NCI-H1417 treated with DMSO at 0.1 percent for 48 hours (cell line): ENCODE data around the gene EVX1.
A peak's percentile ranks its signal among the peaks of the same experiment; 100 is the strongest.

Source experiments
- DNase-seq: peaks from one replicate; lab custom pipeline; 2025; lab: John Stamatoyannopoulos, UW

Gene EVX1

GRCh38 chr7:27242555-27243339 is at the start of gene EVX1:
Gene EVX1, plus strand, starts transcription at chr7:27242802. Its CDS starts 229 bp downstream, at chr7:27243031.
- DNase-seq: no peak

- no peak for DNase-seq
Observed at GRCh38 chr7:27193335-27194001, 49.1 kb upstream of the EVX1 start.

- no peak for DNase-seq
Observed at GRCh38 chr7:27194002-27194352, 48.6 kb upstream of the EVX1 start.

- DNase-seq: no peak
Observed at GRCh38 chr7:27194686-27195379, 47.8 kb upstream of the EVX1 start.

DNA sequence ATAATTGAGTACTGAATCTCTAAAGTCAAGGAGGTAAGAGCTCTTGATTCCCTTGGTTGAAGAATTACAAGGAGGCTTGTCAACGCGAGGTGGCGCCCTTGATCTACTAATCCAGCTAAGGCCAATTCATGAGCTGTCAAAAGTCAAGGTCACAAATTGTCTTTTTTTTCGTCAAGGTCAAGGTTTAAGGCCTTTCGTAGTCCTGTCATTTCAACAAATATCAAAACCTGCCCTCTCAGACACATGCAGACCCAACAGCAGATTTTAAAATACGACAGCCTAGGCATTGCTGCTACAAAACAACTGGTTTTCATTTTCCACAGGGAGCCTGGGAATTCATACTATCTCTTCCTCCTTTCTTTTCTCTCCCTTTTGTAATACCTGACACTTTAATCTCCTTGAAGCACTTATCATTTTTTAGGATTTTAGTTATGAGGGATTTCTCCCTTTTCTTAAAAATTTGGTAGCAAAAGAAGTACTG is 46.3 kb upstream of the EVX1 start:
- peak; percentile 40 for DNase-seq

DNA sequence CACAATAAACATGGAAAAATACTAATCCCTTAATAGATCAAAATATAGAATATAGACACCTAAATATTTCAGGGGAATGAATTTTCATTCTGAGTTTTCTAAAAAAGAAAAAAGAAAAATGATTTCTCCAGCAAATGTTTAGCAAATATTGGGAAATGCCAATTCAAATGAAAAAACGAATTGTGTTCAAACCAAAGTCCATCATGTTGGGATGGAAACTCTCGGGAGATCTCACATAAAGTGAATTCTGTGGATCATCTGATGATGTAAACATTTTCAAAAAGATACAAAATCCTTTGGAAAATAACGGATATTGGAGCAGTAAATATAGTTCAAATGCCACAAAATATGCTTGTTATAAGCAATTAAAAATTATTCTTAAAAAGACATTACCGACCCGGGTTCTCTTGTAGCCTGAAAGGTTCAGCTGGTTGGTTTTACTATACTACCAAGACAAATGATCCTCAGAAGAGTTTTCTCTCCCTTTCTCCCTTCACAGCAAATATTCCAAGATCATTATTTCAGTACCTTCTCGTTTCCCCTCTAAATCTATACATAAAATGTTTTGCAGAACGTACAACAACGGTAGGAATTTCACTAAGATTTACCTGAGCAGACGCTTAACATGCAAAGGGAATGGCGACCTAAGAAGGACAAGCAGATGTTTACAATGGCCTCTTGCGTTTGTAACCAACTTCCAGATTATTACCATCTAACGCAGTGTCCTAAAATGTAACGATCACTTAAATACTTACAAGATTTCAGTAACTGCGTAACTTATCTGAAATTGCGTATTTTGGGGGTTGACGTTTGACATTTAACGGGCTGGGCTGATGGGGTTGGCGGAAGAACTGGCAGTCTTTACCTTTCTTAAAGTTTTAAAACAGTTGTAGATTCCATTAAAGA is 45.2 kb upstream of the EVX1 start:
- no peak for DNase-seq

GRCh38 chr7:27198138-27198841 is 44.3 kb upstream of the EVX1 start:
- DNase-seq: no peak

DNA sequence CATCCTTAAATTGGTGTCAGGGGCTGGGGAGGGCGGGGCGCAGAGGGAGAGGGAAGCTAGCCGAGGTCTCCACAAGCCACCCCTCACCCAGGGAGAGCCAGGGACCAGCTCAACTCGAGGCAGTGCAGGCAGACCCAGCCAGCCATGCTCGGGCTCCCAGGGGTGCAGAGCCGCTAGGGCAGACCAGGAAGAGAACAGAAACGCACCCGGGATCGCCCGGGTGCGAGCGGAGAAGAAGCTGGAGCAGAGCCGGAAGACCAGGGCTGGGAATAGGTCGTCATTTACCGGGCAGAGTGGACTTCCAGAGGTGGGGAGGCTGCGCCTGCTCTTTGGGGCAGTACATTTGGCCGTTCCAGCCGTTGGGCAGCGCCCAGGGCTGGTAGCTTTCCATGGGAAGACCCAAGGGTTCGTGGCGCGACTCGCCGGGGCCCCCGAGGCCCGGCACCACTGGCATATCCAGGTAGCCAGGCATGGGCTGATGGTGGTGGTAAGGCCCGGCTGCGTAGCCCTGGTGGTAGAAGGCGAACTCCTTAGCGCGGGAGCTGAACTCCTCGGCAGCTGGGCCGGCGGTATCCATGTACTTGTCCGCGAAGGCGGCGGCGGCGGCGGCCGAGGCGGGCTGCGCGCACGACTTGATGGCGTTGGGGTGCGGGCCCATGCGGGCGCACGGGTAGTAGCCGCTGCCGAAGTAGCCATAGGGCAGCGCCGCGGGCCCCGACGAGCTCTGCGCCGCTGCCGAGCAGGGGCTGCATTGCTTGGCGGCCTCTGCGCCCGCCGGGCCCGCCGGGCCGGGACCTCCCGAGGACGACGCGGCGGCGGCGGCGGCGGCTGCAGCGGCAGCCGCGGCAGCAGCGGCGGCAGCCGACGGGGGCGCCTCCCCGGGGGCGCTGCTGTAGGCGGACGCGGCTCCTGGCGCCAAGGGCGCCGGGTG is 43.5 kb upstream of the EVX1 start:
- no peak for DNase-seq

GRCh38 chr7:27199849-27200760 is 42.5 kb upstream of the EVX1 start, which contains the start of gene HOXA13:
Gene HOXA13, minus strand, starts transcription at chr7:27200091. Its CDS starts 14 bp downstream, at chr7:27200077.
- DNase-seq: peak; percentile 18

DNA sequence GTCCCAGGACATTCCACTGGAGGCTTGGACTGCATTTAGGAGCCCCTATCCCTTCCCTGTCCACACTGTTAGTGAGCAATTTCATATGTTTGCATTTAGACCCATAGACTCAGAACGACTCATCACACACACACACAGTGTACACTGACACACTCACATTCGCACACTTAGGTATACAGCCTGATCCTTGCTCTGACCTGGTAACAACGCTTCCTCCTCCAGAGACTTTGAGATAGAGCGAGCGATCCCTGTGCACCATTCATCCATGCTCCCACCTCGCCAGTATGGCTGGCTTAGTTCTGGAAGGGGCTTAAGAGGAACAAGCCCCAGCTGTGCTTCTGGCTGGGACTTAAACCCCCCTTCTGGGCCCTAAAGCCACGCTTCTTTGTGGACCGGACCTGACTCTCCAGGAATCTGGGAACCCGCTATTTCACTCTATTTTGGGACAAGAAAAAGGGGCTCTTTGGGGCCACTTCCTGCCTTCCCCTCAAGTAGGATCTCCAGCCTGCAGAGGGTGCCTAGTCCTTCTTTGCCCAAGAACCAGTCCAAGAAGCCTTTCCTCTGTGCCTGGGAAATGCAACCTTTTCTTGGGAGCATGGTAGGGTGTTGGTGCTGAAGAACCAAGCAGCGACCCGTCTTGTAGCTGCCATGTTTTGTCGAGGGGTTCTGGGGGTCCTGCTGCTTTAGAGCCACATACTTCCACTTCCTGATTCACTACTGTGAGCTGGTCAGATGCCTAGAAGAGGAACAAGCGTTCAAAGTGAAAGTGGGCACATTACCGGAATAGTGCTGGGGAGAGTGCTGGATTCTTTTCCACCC is 41.6 kb upstream of the EVX1 start:
- DNase-seq: no peak

- DNase-seq: no peak
Observed at GRCh38 chr7:27201580-27202017, 41.0 kb upstream of the EVX1 start.

DNA sequence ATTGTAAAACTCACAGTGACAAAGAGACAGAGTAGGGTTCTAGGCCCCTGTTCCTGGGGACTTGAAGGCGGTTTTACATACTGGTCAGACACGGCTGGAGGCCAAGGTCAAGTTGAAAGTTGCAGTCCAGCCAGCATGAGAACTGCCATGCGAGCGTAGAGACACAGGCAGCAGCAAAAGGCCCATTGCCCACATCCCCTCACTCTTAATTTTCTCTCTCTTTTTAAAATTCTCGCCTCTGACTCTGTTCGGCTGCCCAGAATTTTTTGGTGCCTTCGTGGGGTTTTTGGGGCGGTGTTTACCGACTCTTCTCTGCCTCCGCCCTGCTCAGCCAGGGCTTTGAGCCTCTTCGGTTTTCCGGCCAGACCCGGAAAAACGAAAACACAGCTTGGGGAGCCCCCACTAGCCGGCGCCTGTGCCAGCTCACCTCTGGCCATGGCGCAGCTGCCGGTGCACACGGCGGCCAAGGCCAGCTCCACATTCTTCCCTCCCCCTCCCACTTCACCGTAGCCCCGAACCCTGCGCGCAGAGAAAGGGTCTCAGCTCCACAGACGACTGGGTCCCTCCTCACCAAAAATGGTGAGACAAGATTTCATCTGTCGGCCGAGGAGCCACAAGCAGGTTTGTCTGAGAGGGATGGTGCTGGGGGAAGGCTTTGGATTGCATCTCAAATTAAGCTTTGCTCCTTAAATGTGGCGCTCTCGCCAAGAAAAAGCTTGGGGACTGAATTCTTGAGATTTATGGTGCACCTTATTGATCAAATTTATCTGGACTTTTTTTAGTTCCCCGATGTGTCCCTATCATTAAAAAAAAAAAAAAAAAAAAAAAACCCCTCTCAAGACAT is 40.4 kb upstream of the EVX1 start:
- no peak for DNase-seq

GRCh38 chr7:27202862-27203134 is 39.8 kb upstream of the EVX1 start:
- no peak for DNase-seq

DNA sequence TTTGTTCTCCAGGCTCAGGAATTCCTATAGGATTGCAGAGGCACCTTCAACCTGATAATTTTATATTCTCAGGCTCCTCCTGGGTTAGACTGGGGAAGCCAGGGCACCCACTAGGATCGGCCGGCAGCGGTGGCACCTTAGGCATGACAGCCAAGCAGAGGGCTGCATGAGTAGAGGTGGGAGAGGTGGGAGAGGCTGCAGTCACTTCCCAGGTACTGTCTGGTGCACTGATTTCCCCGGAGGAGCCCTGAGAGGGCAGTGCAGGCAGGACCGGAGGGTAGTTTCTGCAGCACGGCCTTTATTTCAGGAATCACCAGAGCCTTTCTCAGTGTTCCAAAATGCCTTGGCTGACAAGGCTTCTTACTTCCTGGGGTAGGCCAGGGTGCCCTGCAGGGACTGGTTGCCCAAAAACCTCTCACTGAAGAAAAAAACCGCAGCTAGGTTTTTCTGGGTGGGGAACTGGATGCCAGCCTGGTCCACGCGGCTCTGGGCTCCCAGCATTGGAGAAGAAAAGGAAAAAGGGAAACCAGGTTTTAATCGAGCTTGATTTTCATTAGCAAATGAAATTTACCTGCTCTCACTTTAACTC is 39.1 kb upstream of the EVX1 start:
- DNase-seq: no peak

- DNase-seq: no peak
Observed at GRCh38 chr7:27203964-27204594, 38.5 kb upstream of the EVX1 start.

DNA sequence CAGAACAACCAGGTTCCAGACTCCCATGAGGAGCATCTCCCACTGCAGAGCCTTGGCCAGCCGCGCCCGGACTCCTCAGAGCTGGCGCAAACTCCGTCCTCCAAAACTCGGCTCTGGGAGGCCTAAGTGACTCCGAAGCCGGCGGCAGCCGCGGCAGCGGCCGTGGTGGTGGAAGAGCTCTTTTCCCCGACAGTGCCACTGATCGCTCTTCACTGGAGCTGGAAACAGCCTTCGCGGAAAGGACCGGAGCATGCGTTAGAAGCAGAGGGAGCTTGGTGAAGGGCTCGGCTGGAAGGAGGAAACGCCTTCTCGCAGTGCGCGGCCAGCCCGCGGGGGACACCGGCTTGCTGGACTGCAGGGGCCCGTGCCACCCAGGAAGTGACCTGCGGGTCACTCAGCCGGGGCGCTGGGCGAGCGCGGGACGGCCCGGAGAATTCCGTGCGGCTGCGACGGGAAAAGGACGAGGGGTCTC is 37.7 kb upstream of the EVX1 start:
- no peak for DNase-seq
